Thoracic aorta (tissue), 2 donors: ENCODE measurements around the gene GATM. TPM values are rescaled to one million over a fixed set of nuclear protein-coding genes. Genes with fewer than 3 reads are reported as not detected.
"Not testable (repeated sequence)": the region's sequence is repeated elsewhere in the genome, so short reads cannot be mapped to it uniquely, and the experiment has no call there.

Experiments
- ATAC-seq: fragments of 150-250 bp; one replicate; pipeline ENCODE4 v1.8.0; 2017; ENCODE audit warnings: low read depth; ENCODE audit not compliant: insufficient number of reproducible peaks, low FRiP score
- DNase-seq: peaks from one replicate; pipeline ENCODE4 v3.0.0-alpha.2; 2020; ENCODE audit warnings: low spot score
- H3K27ac ChIP-seq, 2 donors: fragments of 200-600 bp; sonication (generic); 1 replicate in 1 of 2; 2 replicates in 1 of 2; pipeline ENCODE4 v1.5.1; 2016; ENCODE audit warnings: mild to moderate bottlenecking in 2 of 2, moderate library complexity in 2 of 2
- H3K27me3 ChIP-seq: fragments of 200-600 bp; sonication (generic); replicated peaks from 2 replicates; pipeline ENCODE4 v1.6.0; 2016; ENCODE audit warnings: mild to moderate bottlenecking; ENCODE audit not compliant: insufficient read depth
- H3K36me3 ChIP-seq: fragments of 200-600 bp; sonication (generic); one replicate; pipeline ENCODE4 v1.5.1; 2016
- H3K4me1 ChIP-seq, 2 donors: fragments of 200-600 bp; sonication (generic); 1 replicate in 1 of 2; 2 replicates in 1 of 2; pipeline versions ENCODE4 v1.5.1 to v1.6.0; 2016; ENCODE audit warnings: low read depth in 2 of 2, mild to moderate bottlenecking in 1 of 2; ENCODE audit not compliant: control insufficient read depth in 1 of 2
- H3K4me3 ChIP-seq: fragments of 200-600 bp; sonication (generic); 2 replicates; pipeline ENCODE4 v1.5.1; 2016; ENCODE audit warnings: mild to moderate bottlenecking
- H3K9me3 ChIP-seq: fragments of 200-600 bp; sonication (generic); 2 replicates; pipeline ENCODE4 v1.5.1; 2016
- CTCF ChIP-seq: fragments of 200-600 bp; sonication (generic); IDR thresholded peaks from one replicate; pipeline ENCODE4 v1.5.1; 2019; ENCODE audit warnings: antibody characterized with exemption
- total RNA-seq, 2 donors: library from RNA; depleted of rRNA; stranded (reverse); fragments of >200 nt; gene quantifications; one replicate each; pipeline versions ENCODE4 v1.1.0 to v1.2.3, GENCODE V29; 2016

The GATM gene
- total RNA-seq, 2 donors from 2014 or later, result 25.0 to 27.6 TPM

- Histone ChIP-seq H3K4me3 (no peak overlapping the region), H3K27me3 (no peaks in the 10 kb centered on the region), H3K9me3 (no peaks in the 10 kb centered on the region), H3K4me1 (no peaks in the 10 kb centered on the region), H3K36me3 (no peaks in the 10 kb centered on the region), H3K27ac (no peak overlapping the region)
- ATAC-seq (no peak), DNase-seq (no peak)
- no peak for TF ChIP-seq CTCF
These were observed 51.6 kb downstream of the GATM start for GRCh38 chr15:45326741-45327140.

GRCh38 chr15:45326280-45326679 lies 52.1 kb downstream of the GATM start:
- Histone ChIP-seq H3K4me3 (no peak overlapping the region), H3K27me3 (no peaks in the 10 kb centered on the region), H3K27ac (no peak overlapping the region), H3K4me1 (no peaks in the 10 kb centered on the region), H3K9me3 (no peaks in the 10 kb centered on the region), H3K36me3 (no peaks in the 10 kb centered on the region)
- TF ChIP-seq CTCF, result no peak
- ATAC-seq, result no peak
- DNase-seq, result no peak

- TF ChIP-seq CTCF, result no peak
- no peak for DNase-seq
- H3K27me3 ChIP-seq, result no peaks in the 10 kb centered on the region
- no peaks in the 10 kb centered on the region for H3K9me3 ChIP-seq
- H3K36me3 ChIP-seq, result no peaks in the 10 kb centered on the region
- ATAC-seq, result no peak
- no peaks in the 10 kb centered on the region for H3K4me1 ChIP-seq
- H3K4me3 ChIP-seq, result no peak overlapping the region
- no peak overlapping the region for H3K27ac ChIP-seq
These were observed 57.7 kb downstream of the GATM start for GRCh38 chr15:45320581-45321205.

GRCh38 chr15:45319472-45320214 lies 58.7 kb downstream of the GATM start:
- Histone ChIP-seq H3K9me3 (no peaks in the 10 kb centered on the region), H3K36me3 (no peaks in the 10 kb centered on the region), H3K4me1 (no peaks in the 10 kb centered on the region), H3K4me3 (no peak overlapping the region), H3K27ac (no peak overlapping the region), H3K27me3 (no peaks in the 10 kb centered on the region)
- no peak for TF ChIP-seq CTCF
- DNase-seq, result no peak
- no peak for ATAC-seq

- Histone ChIP-seq H3K4me3 (no peak overlapping the region), H3K36me3 (no peaks in the 10 kb centered on the region), H3K27me3 (no peaks in the 10 kb centered on the region), H3K4me1 (peaks cover 0 to 7% of the 10 kb centered on the region in 2 donors), H3K27ac (no peak overlapping the region), H3K9me3 (no peaks in the 10 kb centered on the region)
- ATAC-seq (no peak), DNase-seq (no peak)
- TF ChIP-seq CTCF, result peak; percentile 9
These were observed 63.4 kb downstream of the GATM start for GRCh38 chr15:45314960-45315359.

- not testable (repeated sequence) for DNase-seq, H3K27me3 ChIP-seq, ATAC-seq
These were observed 64.2 kb downstream of the GATM start for GRCh38 chr15:45314117-45314516.

More at GRCh38 chr15:45314117-45314516, 64.2 kb downstream of the GATM start:
- not testable (repeated sequence) for H3K9me3 ChIP-seq, H3K27ac ChIP-seq, H3K36me3 ChIP-seq, H3K4me1 ChIP-seq, H3K4me3 ChIP-seq
